ENCODE data around the gene FAM53B. TPM values are rescaled to one million over a fixed set of nuclear protein-coding genes. Genes with fewer than 3 reads are reported as not detected.

Gene FAM53B
- polyA plus RNA-seq, 1 experiment = 3.9 TPM

DNA sequence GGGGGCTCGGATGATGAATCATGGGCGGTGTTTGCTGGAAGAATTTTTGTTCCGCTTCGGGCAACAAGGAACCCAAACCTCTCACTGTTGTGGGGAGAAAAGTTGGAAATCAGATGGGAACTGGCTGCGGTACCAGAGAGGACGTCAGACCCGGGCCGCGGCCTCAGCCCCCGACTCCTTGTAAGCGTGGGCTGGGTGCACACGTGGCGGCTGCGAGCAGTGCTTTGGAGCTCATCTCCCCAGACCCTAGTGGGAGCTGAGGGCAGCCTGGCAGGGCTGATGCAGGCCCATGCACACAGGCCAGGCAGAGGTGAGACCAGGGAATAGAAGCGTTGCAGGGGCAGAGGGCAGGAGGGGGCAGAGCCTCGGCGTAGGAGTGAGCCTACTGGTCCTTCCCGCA lies 136.5 kb downstream of the FAM53B start:
- H3K4me3 ChIP-seq (ENCODE audit: low read depth, low read length) = no peak overlapping the region
- ChIA-PET POLR2A (no interaction called here), CTCF (no interaction called here)
- TF ChIP-seq CTCF (IDR thresholded peaks at IDR 0.05; ENCODE audit: insufficient read depth, low read depth, low read length) = no peak
- no peak for DNase-seq (ENCODE audit: low read depth)
- no peaks in the 10 kb centered on the region for H3K27me3 ChIP-seq (ENCODE audit: control insufficient read depth, insufficient read depth, low read length)
- no peaks in the 10 kb centered on the region for H3K36me3 ChIP-seq (ENCODE audit: control insufficient read depth, insufficient read depth, low read length)

DNA sequence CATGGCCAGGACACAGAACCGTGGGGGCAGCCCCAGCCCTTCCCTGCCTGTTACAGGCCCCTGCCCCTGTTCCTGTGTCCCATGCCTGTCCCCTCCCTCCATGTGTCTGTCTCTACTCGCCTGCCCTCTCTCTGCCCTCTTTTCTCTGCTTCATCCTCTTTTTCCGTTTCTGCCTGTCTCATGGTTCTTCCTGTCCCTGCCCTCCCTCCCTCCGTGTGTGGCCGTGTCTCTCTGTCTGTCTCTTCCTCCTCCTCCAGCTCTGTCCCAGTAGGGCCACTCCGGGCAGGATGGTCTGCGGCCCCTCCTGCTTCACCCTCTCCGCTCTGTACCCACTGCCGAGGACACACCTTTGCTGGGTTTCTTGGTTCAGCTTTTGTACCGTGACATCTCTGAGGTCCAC lies 137.4 kb downstream of the FAM53B start:
- no peaks in the 10 kb centered on the region for H3K36me3 ChIP-seq (ENCODE audit: control insufficient read depth, insufficient read depth, low read length)
- TF ChIP-seq CTCF (IDR thresholded peaks at IDR 0.05; ENCODE audit: insufficient read depth, low read depth, low read length) = no peak
- DNase-seq (ENCODE audit: low read depth) = no peak
- no peaks in the 10 kb centered on the region for H3K27me3 ChIP-seq (ENCODE audit: control insufficient read depth, insufficient read depth, low read length)
- ChIA-PET CTCF (interaction anchor here (1.1 kb wide), 1 partner anchor 135 kb away, joined by 3 read pairs; no protein-coding TSS in a partner anchor), POLR2A (no interaction called here)
- H3K4me3 ChIP-seq (ENCODE audit: low read depth, low read length) = no peak overlapping the region

GRCh38 chr10:124605856-124606812 lies 138.0 kb downstream of the FAM53B start:
- Histone ChIP-seq H3K36me3 (ENCODE audit: control insufficient read depth, insufficient read depth, low read length) (no peaks in the 10 kb centered on the region), H3K27me3 (ENCODE audit: control insufficient read depth, insufficient read depth, low read length) (no peaks in the 10 kb centered on the region), H3K4me3 (ENCODE audit: low read depth, low read length) (no peak overlapping the region)
- TF ChIP-seq CTCF (IDR thresholded peaks at IDR 0.05; ENCODE audit: insufficient read depth, low read depth, low read length) = no peak
- no peak for DNase-seq (ENCODE audit: low read depth)
- ChIA-PET CTCF (interaction anchor here (1.1 kb wide), 1 partner anchor 136 kb away, joined by 3 read pairs; no protein-coding TSS in a partner anchor), POLR2A (no interaction called here)

DNA sequence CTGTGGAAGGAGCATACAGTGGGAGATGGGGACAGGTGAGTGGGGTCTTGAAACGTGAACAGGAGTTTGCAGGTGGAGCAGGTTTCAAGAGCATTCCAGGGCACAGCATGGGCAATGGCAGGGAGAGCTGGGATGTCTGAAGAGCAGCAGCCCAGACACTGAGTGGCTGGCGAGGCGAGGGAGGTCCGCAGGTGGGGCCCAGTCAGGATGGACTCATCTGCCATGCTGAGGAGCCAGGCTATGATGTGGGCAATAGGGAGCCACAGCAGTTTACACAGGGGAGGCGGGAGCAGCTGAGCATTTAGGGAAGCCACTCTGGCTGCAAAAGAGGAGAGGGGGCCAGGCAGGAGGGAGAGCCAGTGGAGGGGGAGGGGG lies 138.7 kb downstream of the FAM53B start:
- no peak overlapping the region for H3K4me3 ChIP-seq (ENCODE audit: low read depth, low read length)
- no peak for DNase-seq (ENCODE audit: low read depth)
- no peak for TF ChIP-seq CTCF (IDR thresholded peaks at IDR 0.05; ENCODE audit: insufficient read depth, low read depth, low read length)
- POLR2A ChIA-PET = no interaction called here
- CTCF ChIA-PET = no interaction called here
- no peaks in the 10 kb centered on the region for H3K36me3 ChIP-seq (ENCODE audit: control insufficient read depth, insufficient read depth, low read length)
- no peaks in the 10 kb centered on the region for H3K27me3 ChIP-seq (ENCODE audit: control insufficient read depth, insufficient read depth, low read length)

- DNase-seq (ENCODE audit: low read depth) = no peak
- ChIA-PET CTCF (no interaction called here), POLR2A (no interaction called here)
- H3K4me3 ChIP-seq (ENCODE audit: low read depth, low read length) = no peak overlapping the region
- H3K27me3 ChIP-seq (ENCODE audit: control insufficient read depth, insufficient read depth, low read length) = no peaks in the 10 kb centered on the region
- no peaks in the 10 kb centered on the region for H3K36me3 ChIP-seq (ENCODE audit: control insufficient read depth, insufficient read depth, low read length)
- no peak for TF ChIP-seq CTCF (IDR thresholded peaks at IDR 0.05; ENCODE audit: insufficient read depth, low read depth, low read length)
Observed at GRCh38 chr10:124605001-124605370, 139.2 kb downstream of the FAM53B start.

Data from BJ (cell line).